Tibial nerve (tissue), 4 donors: ENCODE measurements around the gene PTPN22. TPM values are rescaled to one million over a fixed set of nuclear protein-coding genes. Genes with fewer than 3 reads are reported as not detected.

Experiments used
- DNase-seq, 2 donors: peaks; one replicate each; pipeline ENCODE4 v3.0.0-alpha.2; 2019; ENCODE audit warnings: low spot score in 2 of 2
- H3K27ac ChIP-seq, 4 donors: fragments of 200-600 bp; sonication (generic) in 3 of 4; one replicate each; pipeline ENCODE4 v1.5.1; 2017 to 2019; ENCODE audit warnings: mild to moderate bottlenecking in 1 of 4
- H3K27me3 ChIP-seq, 2 donors: fragments of 200-600 bp; sonication (generic) in 1 of 2; one replicate each; pipeline versions ENCODE4 v1.5.1 to v1.6.0; 2017 to 2019
- H3K36me3 ChIP-seq, 3 donors: fragments of 200-600 bp; sonication (generic); one replicate each; pipeline ENCODE4 v1.5.1; 2018 to 2019
- H3K4me1 ChIP-seq, 4 donors: fragments of 200-600 bp; sonication (generic) in 3 of 4; one replicate each; pipeline ENCODE4 v1.5.1; 2017 to 2019
- H3K4me3 ChIP-seq, 4 donors: fragments of 200-600 bp; sonication (generic) in 3 of 4; one replicate each; pipeline ENCODE4 v1.5.1; 2017 to 2019; ENCODE audit warnings: mild to moderate bottlenecking in 1 of 4, moderate library complexity in 1 of 4
- H3K9me3 ChIP-seq, 4 donors: fragments of 200-600 bp; sonication (generic) in 3 of 4; one replicate each; pipeline ENCODE4 v1.5.1; 2017 to 2019
- EP300 ChIP-seq, 2 donors: sonication (generic); formaldehyde crosslinking; IDR thresholded peaks; one replicate each; pipeline ENCODE4 v1.6.1; 2017; ENCODE audit warnings: antibody characterized with exemption in 2 of 2, mild to moderate bottlenecking in 1 of 2
- POLR2A ChIP-seq, 2 donors: fragments of 450-650 bp; IDR thresholded peaks; one replicate each; pipeline ENCODE4 v1.6.1; 2017; ENCODE audit warnings: antibody characterized with exemption in 2 of 2, mild to moderate bottlenecking in 2 of 2, moderate library complexity in 2 of 2
- WGBS, 2 donors: methylation state at CpG; one replicate each; pipeline ENCODE4 v1.1.5; 2018; 5-methylcytosine and 5-hydroxymethylcytosine counted together
- total RNA-seq, 4 donors: library from RNA; depleted of rRNA; stranded (reverse); fragments of >200 nt; gene quantifications; one replicate each; pipeline ENCODE4 v1.1.0, GENCODE V29; 2016
- TF ChIP-seq, protein P1 (sequence below), 5 experiments: fragments of 200-600 bp in 3 of 5; fragments of 450-650 bp in 2 of 5; sonication (generic) in 3 of 5; IDR thresholded peaks; one replicate each; pipeline ENCODE4 v1.5.1; 2016 to 2019; ENCODE audit warnings: antibody characterized with exemption in 5 of 5, mild to moderate bottlenecking in 3 of 5, moderate library complexity in 2 of 5

Gene PTPN22
- total RNA-seq, 4 donors from 2014 or later = 2.3 to 4.9 (median 3.5) TPM

DNA sequence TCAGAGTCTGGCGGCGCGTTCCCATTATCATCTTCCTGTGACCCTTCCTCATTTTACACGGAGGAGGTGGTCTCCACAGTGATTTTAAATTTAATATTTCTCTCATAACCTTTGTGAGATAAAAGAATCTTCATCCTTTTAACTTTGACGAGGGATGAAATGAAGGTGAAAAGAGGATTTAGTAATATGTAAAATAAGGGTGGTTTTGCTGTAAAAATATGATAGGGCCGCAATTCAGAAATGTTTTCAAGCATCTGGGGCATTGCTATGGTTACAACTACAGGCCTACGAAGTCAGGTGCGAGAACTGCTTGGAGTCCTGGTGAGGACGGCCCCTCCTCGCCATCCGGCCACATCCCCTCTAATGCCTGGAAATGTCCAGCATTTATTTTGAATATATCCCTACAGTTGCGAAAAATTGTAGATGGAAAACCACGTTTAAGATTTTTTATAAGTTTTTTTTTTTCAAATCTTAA, 58.8 kb downstream of the PTPN22 start:
- H3K9me3 ChIP-seq = no peaks in the 10 kb centered on the region
- peak overlapping the region; percentile 31 to 99 (median 96) for H3K4me3 ChIP-seq
- H3K27me3 ChIP-seq = no peaks in the 10 kb centered on the region
- no peaks in the 10 kb centered on the region for H3K36me3 ChIP-seq
- DNase-seq = peak in 1 of 2 donors; percentile 12
- H3K4me1 ChIP-seq = peaks cover 0 to 26% (median 8%) of the 10 kb centered on the region in 4 donors
- TF ChIP-seq, protein P1, sequence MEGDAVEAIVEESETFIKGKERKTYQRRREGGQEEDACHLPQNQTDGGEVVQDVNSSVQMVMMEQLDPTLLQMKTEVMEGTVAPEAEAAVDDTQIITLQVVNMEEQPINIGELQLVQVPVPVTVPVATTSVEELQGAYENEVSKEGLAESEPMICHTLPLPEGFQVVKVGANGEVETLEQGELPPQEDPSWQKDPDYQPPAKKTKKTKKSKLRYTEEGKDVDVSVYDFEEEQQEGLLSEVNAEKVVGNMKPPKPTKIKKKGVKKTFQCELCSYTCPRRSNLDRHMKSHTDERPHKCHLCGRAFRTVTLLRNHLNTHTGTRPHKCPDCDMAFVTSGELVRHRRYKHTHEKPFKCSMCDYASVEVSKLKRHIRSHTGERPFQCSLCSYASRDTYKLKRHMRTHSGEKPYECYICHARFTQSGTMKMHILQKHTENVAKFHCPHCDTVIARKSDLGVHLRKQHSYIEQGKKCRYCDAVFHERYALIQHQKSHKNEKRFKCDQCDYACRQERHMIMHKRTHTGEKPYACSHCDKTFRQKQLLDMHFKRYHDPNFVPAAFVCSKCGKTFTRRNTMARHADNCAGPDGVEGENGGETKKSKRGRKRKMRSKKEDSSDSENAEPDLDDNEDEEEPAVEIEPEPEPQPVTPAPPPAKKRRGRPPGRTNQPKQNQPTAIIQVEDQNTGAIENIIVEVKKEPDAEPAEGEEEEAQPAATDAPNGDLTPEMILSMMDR (IDR thresholded peaks at IDR 0.05) = no peak
- peak in 1 of 2 donors; percentile 65 for TF ChIP-seq POLR2A (IDR thresholded peaks at IDR 0.05)
- no peak for TF ChIP-seq EP300 (IDR thresholded peaks at IDR 0.05)
- WGBS, 2 donors = 23 to 27% methylated on average over 13 of the region's 13 CpGs
- H3K27ac ChIP-seq = peak overlapping the region; percentile 89 to 99 (median 94)

- no peaks in the 10 kb centered on the region for H3K9me3 ChIP-seq
- peaks cover 0 to 26% (median 8%) of the 10 kb centered on the region in 4 donors for H3K4me1 ChIP-seq
- H3K36me3 ChIP-seq = no peaks in the 10 kb centered on the region
- peak; percentile 70 to 96 for TF ChIP-seq POLR2A (IDR thresholded peaks at IDR 0.05)
- TF ChIP-seq EP300 (IDR thresholded peaks at IDR 0.05) = peak; percentile 91 to 94
- TF ChIP-seq, protein P1 (IDR thresholded peaks at IDR 0.05) = peak in 3 of 5 experiments; percentile 8 to 53 (median 41)
- H3K4me3 ChIP-seq = peak within 1 kb of the TSS; percentile 88 to 99 (median 96)
- 1% methylated on average over 62 to 72 of the region's 82 CpGs for WGBS, 2 donors
- H3K27ac ChIP-seq = peak within 1 kb of the TSS; percentile 89 to 99 (median 96)
- H3K27me3 ChIP-seq = no peaks in the 10 kb centered on the region
- DNase-seq = peak; percentile 95 to 96
Measured at GRCh38 chr1:113811888-113812660, 59.4 kb downstream of the PTPN22 start, which contains the start of gene RSBN1. Gene RSBN1 (minus strand): TSS chr1:113812476. CDS start chr1:113812412, 64 bp downstream.

GRCh38 chr1:113811156-113811887, 60.2 kb downstream of the PTPN22 start:
- H3K36me3 ChIP-seq = no peaks in the 10 kb centered on the region
- H3K4me3 ChIP-seq = peak overlapping the region; percentile 88 to 99 (median 96)
- 1% methylated on average over 28 to 29 of the region's 29 CpGs for WGBS, 2 donors
- peak in 1 of 2 donors; percentile 45 for DNase-seq
- no peaks in the 10 kb centered on the region for H3K27me3 ChIP-seq
- peak overlapping the region; percentile 89 to 99 (median 96) for H3K27ac ChIP-seq
- H3K9me3 ChIP-seq = no peaks in the 10 kb centered on the region
- TF ChIP-seq POLR2A (IDR thresholded peaks at IDR 0.05) = no peak
- H3K4me1 ChIP-seq = peaks cover 0 to 26% (median 8%) of the 10 kb centered on the region in 4 donors

DNA sequence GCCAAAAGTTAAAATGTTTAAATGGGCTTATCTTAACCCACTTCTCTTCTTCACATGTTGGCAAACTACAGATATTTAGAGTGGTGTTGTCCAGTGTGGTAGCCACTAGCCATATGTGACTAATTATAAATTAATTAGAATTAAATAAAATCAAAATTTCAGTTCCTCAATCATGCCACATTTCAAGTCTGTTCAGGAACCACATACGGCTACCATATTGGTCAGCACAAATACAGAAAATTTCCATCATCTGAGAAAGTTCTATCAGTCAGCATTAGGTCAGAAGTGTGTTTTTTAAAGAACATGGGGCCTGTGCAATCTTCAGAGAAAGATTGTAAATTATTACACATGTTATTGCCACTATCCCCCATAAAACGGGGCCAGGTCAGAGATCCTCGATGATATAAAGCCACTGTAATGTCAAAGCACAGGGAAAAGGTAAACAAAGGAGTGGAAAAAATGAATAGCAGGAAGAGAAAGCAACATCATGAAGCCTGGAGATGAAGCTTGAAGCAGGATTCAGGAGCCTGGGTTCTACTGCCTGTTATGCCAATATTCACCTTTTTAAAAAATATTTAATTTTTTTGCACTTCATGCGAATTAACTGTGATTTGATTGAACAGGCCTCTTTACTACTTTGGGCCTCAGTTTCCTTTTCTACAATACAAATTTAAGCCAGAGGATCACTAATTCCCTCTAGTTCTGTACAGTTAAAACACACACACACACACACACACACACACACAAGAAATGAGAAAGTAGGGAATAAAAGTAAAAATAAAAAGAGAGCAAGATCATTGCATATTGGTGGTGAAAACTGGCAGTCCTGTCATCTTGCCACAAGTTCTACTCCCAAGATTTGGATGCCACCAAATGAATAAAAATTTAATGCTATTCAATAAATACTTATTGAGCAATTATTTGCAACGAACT, 61.6 kb downstream of the PTPN22 start:
- peaks cover 0 to 29% (median 8%) of the 10 kb centered on the region in 4 donors for H3K4me1 ChIP-seq
- WGBS, 2 donors = 41 to 44% methylated on average over 5 of the region's 5 CpGs
- TF ChIP-seq, protein P1 (IDR thresholded peaks at IDR 0.05) = no peak
- TF ChIP-seq EP300 (IDR thresholded peaks at IDR 0.05) = no peak
- TF ChIP-seq POLR2A (IDR thresholded peaks at IDR 0.05) = no peak
- no peak for DNase-seq
- H3K27ac ChIP-seq = no peak overlapping the region
- peaks cover 0 to 3% (median 0%) of the 10 kb centered on the region in 3 donors for H3K36me3 ChIP-seq
- H3K9me3 ChIP-seq = no peaks in the 10 kb centered on the region
- H3K4me3 ChIP-seq = peak overlapping the region in 1 of 4 donors; percentile 99
- no peaks in the 10 kb centered on the region for H3K27me3 ChIP-seq
